ENCODE measurements around the gene CFAP97.

DNA sequence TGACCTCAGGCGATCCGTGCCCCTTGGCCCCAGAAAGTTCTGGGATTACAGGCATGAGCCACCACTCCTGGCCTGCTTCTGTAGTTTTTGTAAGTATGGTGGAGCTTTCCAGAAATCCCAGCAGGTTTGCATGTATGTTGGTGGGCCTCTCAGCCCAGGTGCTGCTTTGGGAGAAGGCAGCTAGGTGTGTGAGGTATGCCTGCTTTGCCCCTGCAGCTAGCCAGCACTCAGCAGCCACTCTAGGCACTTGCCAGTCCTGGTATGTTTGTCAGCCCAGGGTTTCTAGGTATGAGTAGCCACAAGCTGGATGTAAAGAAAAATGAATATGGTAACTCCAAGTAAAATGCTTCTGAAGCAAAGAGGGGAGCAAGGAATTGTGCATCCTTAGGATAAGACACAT lies 14.5 kb upstream of the CFAP97 start:
- TF ChIP-seq, protein P1, sequence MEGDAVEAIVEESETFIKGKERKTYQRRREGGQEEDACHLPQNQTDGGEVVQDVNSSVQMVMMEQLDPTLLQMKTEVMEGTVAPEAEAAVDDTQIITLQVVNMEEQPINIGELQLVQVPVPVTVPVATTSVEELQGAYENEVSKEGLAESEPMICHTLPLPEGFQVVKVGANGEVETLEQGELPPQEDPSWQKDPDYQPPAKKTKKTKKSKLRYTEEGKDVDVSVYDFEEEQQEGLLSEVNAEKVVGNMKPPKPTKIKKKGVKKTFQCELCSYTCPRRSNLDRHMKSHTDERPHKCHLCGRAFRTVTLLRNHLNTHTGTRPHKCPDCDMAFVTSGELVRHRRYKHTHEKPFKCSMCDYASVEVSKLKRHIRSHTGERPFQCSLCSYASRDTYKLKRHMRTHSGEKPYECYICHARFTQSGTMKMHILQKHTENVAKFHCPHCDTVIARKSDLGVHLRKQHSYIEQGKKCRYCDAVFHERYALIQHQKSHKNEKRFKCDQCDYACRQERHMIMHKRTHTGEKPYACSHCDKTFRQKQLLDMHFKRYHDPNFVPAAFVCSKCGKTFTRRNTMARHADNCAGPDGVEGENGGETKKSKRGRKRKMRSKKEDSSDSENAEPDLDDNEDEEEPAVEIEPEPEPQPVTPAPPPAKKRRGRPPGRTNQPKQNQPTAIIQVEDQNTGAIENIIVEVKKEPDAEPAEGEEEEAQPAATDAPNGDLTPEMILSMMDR (IDR thresholded peaks at IDR 0.05) = no peak
- TF ChIP-seq EZH2 (IDR thresholded peaks at IDR 0.05; ENCODE audit: borderline replicate concordance, insufficient read depth, low read depth, low read length, poor library complexity, severe bottlenecking) = no peak
